Neural crest cell (in vitro differentiated cells): ENCODE measurements around the gene ADCK1. TPM values are rescaled to one million over a fixed set of nuclear protein-coding genes. Genes with fewer than 3 reads are reported as not detected.

Experiments used
- DNase-seq: peaks from one replicate; pipeline ENCODE4 v3.0.0; 2021; ENCODE audit warnings: low read depth, mixed read lengths, low spot score
- H3K27ac Mint-ChIP-seq: one replicate; pipeline ENCODE4 v1.8.0; 2021; ENCODE audit warnings: mild to moderate bottlenecking, mixed read lengths; ENCODE audit not compliant: unreplicated experiment
- H3K27me3 Mint-ChIP-seq: 2 replicates; pipeline ENCODE4 v1.8.0; 2021; ENCODE audit warnings: low read depth, mild to moderate bottlenecking, mixed read lengths
- H3K36me3 Mint-ChIP-seq: 2 replicates; pipeline ENCODE4 v1.8.0; 2021; ENCODE audit warnings: low read depth, mild to moderate bottlenecking, mixed read lengths
- H3K4me1 Mint-ChIP-seq: 2 replicates; pipeline ENCODE4 v1.8.0; 2021; ENCODE audit warnings: mixed read lengths
- H3K4me3 Mint-ChIP-seq: one replicate; pipeline ENCODE4 v1.8.0; 2021; ENCODE audit warnings: mild to moderate bottlenecking, mixed read lengths
- H3K9me3 Mint-ChIP-seq: 2 replicates; pipeline ENCODE4 v1.8.0; 2021; ENCODE audit warnings: mixed read lengths
- CTCF ChIP-seq: fragments of 200-600 bp; sonication (generic); conservative IDR thresholded peaks from 2 replicates; pipeline ENCODE4 v1.5.0; 2021; ENCODE audit warnings: antibody characterized with exemption, mild to moderate bottlenecking
- total RNA-seq: library from RNA; stranded (reverse); gene quantifications from 2 replicates; pipeline ENCODE4 v1.2.1, GENCODE V29; 2021

The ADCK1 gene
- total RNA-seq, 1 donor from 2014 or later = 9.0 TPM

DNA sequence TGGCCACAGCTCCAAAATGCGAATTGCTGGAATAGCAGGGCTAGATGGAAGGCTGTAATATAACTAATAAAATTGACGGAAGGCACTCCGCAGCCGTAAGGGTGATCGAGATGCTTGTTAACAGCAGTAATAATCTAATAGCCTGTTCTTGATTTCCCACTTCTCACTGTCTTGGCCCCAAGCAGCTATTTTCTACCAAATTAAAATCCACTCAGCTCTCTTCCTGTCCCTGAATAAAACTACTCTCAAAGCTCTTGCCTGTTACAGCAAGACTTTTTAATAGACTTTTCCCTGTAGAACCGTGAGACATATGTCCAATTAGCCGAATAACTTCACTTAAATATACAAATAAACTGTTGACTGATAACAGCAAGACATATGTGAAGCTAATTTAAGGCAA is 38.0 kb downstream of the ADCK1 start:
- no peak for TF ChIP-seq CTCF
- Mint-ChIP-seq H3K27ac (no peak overlapping the region), H3K36me3 (no peaks in the 10 kb centered on the region), H3K4me3 (no peak overlapping the region), H3K27me3 (no peaks in the 10 kb centered on the region), H3K9me3 (no peaks in the 10 kb centered on the region), H3K4me1 (peaks cover 10% of the 10 kb centered on the region)
- no peak for DNase-seq

DNA sequence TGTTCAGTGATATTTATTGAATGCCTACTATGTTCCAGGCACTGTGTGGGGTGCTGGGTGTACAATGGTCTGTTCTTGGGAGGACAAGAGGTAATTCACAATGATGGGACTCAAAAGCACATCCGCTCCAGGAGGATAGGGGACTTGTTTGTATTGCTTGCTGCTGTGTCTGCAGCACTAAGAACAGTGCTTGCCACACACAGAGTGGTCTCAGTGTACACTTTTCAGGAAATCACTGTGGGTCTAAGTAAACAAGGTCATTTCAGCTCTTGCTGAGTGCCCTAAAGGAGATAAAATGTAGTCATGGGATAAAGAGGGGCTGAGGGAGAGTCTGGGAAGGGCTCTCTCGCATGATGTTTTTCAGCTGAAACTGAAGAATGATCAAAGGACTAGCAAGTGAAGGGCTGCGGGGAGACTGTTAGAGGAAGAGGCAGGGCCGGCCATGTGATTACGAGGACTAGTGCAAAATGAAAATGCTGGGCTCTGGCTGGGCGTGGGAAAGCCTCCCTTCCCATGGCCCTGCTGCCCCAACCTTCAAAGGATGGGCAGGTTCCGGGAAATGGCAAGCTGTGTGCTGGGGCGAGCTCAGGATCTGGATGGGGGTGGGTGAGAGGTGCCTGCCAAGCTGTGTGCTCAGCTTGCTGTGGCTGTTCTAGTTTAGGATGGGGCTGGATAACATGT is 39.1 kb downstream of the ADCK1 start:
- H3K27me3 Mint-ChIP-seq = no peaks in the 10 kb centered on the region
- H3K36me3 Mint-ChIP-seq = no peaks in the 10 kb centered on the region
- H3K9me3 Mint-ChIP-seq = no peaks in the 10 kb centered on the region
- peak; percentile 6 for DNase-seq
- peaks cover 10% of the 10 kb centered on the region for H3K4me1 Mint-ChIP-seq
- TF ChIP-seq CTCF = no peak
- H3K4me3 Mint-ChIP-seq = peak overlapping the region; percentile 0
- peak overlapping the region; percentile 23 for H3K27ac Mint-ChIP-seq

DNA sequence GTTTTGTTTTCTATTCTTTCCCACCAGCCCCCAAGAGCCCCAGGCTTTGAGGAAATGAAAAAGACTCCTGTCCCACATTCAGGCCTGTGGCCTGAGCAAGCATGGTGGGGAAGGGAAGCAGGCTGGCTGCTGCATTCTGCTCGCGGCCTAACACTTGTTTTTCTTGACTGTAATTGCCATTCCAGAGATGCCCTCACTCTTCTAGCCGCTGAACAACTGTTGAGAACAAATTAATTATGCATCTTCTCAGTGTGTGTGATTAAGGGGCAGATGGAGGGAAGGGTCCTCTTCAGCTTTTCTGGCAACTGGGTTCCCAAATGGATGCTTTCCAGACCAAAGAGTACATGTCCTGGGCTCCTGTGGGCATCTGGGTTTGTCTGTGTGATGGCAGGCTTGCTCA is 43.3 kb downstream of the ADCK1 start:
- H3K36me3 Mint-ChIP-seq = no peaks in the 10 kb centered on the region
- DNase-seq = no peak
- peaks cover 10% of the 10 kb centered on the region for H3K4me1 Mint-ChIP-seq
- no peak overlapping the region for H3K27ac Mint-ChIP-seq
- no peak overlapping the region for H3K4me3 Mint-ChIP-seq
- no peaks in the 10 kb centered on the region for H3K9me3 Mint-ChIP-seq
- no peaks in the 10 kb centered on the region for H3K27me3 Mint-ChIP-seq
- TF ChIP-seq CTCF = no peak

DNA sequence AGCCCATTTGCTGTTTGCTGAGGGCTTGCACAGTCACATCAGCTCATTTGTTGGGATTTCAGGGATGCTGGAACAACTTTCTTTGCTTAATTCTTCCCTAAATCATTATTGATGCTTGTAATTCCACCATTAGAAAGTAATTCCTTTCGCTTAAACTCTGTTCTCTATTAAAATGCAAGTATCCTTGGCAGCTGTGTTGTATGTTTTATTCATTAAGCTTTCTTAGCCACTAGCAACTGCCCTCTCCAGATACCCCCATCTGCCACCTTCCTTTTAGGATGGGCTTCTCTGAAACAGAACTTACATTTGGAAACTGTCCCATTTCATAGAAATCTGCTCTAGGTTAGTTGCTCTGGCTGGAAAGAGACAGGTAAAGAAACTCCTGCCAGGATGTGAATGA is 43.7 kb downstream of the ADCK1 start:
- DNase-seq = no peak
- no peak overlapping the region for H3K4me3 Mint-ChIP-seq
- TF ChIP-seq CTCF = no peak
- no peak overlapping the region for H3K27ac Mint-ChIP-seq
- no peaks in the 10 kb centered on the region for H3K27me3 Mint-ChIP-seq
- H3K36me3 Mint-ChIP-seq = no peaks in the 10 kb centered on the region
- peaks cover 9% of the 10 kb centered on the region for H3K4me1 Mint-ChIP-seq
- H3K9me3 Mint-ChIP-seq = no peaks in the 10 kb centered on the region

DNA sequence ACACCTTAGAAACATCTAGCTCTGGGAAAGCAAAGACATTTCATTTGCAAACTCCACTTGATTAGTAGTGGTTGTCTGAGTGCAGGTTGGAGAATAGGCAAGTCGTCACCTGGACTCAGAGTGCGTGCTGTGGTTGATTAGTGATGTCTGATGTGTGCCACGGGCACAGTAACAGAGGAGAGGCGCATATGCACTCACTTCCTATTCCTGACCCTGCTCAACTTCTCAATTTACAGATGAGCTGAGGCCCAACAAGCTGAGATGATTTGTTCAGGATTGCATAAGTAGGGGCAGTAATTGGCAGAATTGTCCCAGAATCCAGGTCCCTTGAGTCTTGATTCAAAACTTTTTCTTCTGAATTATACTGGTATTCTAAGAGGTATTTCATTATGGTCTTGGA is 44.9 kb downstream of the ADCK1 start:
- Mint-ChIP-seq H3K27me3 (no peaks in the 10 kb centered on the region), H3K4me1 (no peaks in the 10 kb centered on the region), H3K27ac (no peak overlapping the region), H3K4me3 (no peak overlapping the region), H3K9me3 (no peaks in the 10 kb centered on the region), H3K36me3 (no peaks in the 10 kb centered on the region)
- no peak for TF ChIP-seq CTCF
- no peak for DNase-seq
